ENCODE results near the gene C1QTNF12.
"Not testable (repeated sequence)": the region's sequence is repeated elsewhere in the genome, so short reads cannot be mapped to it uniquely, and the experiment has no call there.

C1QTNF12 gene

DNA sequence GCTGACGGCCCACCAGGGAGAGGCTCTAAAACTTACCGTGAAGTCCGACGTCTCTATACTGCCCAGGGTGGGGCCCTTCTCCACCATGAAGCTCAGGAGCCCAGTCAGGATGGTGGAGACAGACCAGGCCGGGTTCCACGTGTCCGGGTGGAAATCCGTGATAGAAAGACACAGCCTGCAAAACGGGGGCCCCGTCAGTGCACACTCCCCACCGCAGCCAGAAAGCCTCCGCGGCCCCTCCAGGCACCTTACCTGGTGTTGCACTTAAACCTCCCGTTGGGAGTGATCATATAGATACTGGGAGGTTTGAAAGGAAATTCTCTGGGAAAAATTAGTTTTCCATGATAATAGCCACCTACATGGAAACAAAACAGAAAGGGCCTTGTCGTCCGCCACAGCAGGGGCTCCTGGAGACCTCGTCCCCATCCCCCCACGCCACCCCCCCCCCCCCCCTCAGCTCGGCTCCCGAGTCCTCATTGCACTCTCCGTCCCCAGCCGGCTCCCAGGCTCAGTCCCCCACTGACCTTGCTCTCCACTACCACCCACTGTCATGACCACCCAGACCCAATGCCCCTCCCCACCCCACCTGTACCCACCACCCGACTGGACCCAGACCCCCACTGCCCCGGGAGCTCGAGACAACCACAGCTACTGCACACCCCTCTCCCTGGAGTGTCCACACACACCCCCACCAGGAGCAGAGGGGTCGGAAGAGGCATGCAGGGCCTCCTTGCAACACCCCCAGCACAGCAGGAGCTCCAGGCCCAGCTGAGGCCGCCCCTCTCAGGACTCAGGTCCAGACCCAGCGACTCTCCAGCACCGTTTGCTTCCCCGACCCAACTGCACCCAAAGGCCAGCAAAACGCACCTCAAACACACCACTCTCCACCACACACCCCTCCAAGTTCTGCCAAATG is 10.7 kb upstream of the C1QTNF12 start:
- H3K27me3 Mint-ChIP-seq (ENCODE audit: low read depth), result no peaks in the 10 kb centered on the region
- H3K36me3 Mint-ChIP-seq (ENCODE audit: low read depth), result peaks cover 36% of the 10 kb centered on the region
- no peak overlapping the region for H3K4me3 Mint-ChIP-seq
- H3K4me1 Mint-ChIP-seq (ENCODE audit: low read depth), result peaks cover 9% of the 10 kb centered on the region
- H3K9me3 Mint-ChIP-seq, result no peaks in the 10 kb centered on the region
- H3K27ac Mint-ChIP-seq, result peak overlapping the region; percentile 13

DNA sequence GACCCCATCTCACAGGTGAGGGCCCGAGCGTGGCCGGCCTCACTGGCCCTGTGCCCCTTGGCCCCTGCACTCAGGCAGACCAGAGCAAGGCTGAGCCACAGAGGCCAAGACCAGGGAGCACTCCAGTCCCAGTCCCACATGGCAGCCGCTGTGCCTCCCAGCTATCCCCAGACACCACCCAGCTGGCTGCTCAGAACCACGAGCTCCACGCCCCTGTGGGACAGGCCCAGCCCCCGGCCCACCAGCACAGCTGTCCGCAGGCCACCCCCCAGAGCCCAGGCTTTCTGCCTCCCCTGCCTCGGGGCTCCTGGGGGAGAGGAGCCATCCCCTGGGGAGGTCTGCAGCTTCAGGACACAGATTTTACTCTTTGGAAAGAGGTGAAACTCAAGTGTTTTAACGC is 9.1 kb upstream of the C1QTNF12 start:
- Mint-ChIP-seq H3K27ac (no peak overlapping the region), H3K36me3 (ENCODE audit: low read depth) (peaks cover 32% of the 10 kb centered on the region), H3K9me3 (no peaks in the 10 kb centered on the region), H3K4me3 (no peak overlapping the region), H3K4me1 (ENCODE audit: low read depth) (peaks cover 10% of the 10 kb centered on the region), H3K27me3 (ENCODE audit: low read depth) (no peaks in the 10 kb centered on the region)

DNA sequence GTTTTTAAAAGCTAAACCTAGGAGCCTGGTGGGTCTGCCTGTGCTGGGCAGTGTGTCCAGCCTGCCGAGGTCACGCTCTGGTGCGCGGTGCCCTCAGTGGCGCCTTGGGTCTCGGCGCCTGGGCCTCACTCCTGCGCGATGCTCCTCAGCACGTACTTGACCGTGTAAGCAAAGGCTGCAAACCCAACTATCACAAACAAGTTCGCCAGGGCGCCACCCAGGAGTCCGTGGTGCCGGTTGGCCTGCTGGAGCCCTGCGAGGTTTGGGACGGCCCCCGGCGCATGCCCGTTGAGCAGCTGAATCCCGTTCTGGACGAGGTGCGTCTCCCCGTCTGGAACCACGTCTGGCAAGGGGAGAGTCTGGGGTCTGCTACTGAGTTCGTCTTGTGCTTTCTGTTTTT is 8.6 kb upstream of the C1QTNF12 start:
- Mint-ChIP-seq H3K9me3 (no peaks in the 10 kb centered on the region), H3K4me3 (no peak overlapping the region), H3K36me3 (ENCODE audit: low read depth) (peaks cover 31% of the 10 kb centered on the region), H3K4me1 (ENCODE audit: low read depth) (peaks cover 10% of the 10 kb centered on the region), H3K27ac (no peak overlapping the region), H3K27me3 (ENCODE audit: low read depth) (no peaks in the 10 kb centered on the region)

DNA sequence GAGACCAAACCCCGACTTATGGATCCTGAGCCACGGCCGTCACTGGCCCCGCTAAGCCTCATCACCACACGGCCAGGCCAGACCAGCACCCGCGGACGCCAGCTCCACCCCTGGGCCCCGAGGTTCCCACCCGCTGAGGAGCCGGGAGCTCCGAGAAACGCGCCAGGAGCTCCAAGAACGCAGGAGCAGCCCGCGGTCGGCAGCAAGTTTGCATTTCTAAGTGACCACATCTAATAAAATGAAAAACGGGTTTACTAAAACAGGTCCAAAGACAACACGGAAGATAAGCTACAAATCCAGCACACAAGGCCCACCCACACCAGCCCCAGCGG is 8.1 kb upstream of the C1QTNF12 start:
- no peaks in the 10 kb centered on the region for H3K27me3 Mint-ChIP-seq (ENCODE audit: low read depth)
- no peak overlapping the region for H3K27ac Mint-ChIP-seq
- H3K36me3 Mint-ChIP-seq (ENCODE audit: low read depth), result peaks cover 27% of the 10 kb centered on the region
- H3K4me3 Mint-ChIP-seq, result no peak overlapping the region
- peaks cover 9% of the 10 kb centered on the region for H3K4me1 Mint-ChIP-seq (ENCODE audit: low read depth)
- no peaks in the 10 kb centered on the region for H3K9me3 Mint-ChIP-seq

DNA sequence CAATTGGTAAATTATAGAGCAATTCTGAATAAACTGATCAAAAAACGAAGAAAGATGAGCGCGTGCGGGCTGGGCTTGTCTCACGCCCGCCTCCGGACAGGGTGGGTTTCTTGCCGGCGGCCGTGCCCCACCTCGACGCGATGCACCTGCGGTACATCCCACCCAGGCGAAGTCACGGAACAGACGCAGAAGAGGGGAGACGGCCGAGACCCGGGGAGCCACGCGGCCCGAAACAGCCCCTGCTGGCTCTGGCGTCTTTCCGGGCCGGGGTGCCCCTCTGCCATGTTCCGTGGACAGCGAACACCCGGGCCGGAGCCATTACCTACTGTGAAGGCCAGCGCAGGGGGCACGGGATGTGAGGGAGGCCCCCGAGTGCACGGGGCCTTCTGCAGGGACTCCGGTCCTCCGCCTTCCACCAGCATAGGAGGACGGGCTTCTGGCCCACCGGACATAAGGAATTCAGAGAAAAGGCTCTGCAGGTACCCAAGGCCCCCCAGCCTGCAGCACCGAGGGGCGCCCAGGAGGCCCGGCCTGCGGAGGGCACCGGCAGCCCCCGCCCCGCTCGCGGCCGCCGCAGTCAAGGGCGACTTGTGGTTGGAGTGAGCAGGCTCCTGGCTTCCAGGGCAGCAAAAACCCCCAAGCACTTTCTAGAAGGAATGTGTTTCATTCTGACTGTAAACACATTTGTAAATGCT is 7.6 kb upstream of the C1QTNF12 start:
- H3K4me3 Mint-ChIP-seq, result no peak overlapping the region
- H3K27ac Mint-ChIP-seq, result no peak overlapping the region
- H3K9me3 Mint-ChIP-seq, result no peaks in the 10 kb centered on the region
- H3K4me1 Mint-ChIP-seq (ENCODE audit: low read depth), result peaks cover 11% of the 10 kb centered on the region
- H3K27me3 Mint-ChIP-seq (ENCODE audit: low read depth), result no peaks in the 10 kb centered on the region
- peaks cover 23% of the 10 kb centered on the region for H3K36me3 Mint-ChIP-seq (ENCODE audit: low read depth)

DNA sequence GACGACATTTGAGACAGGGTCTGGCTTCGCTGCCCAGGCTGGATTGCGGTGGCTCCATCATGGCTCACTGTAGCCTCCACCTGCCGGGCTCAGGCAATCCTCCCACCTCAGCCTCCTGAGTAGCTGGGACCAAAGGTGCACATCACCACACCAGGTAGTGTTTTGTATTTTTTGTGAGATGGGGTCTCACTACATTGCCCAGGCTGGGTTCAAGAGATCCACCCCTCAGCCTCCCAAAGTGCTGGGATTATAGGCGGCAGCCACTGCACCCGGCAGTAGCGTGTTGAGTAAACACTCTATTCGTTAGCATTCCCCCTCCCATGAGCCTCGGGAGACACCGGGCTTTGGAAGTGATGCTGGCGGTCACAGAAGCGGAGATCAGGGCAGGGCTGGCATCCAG is 6.8 kb upstream of the C1QTNF12 start:
- Mint-ChIP-seq H3K27me3 (ENCODE audit: low read depth) (no peaks in the 10 kb centered on the region), H3K36me3 (ENCODE audit: low read depth) (peaks cover 23% of the 10 kb centered on the region), H3K27ac (no peak overlapping the region), H3K9me3 (no peaks in the 10 kb centered on the region), H3K4me3 (no peak overlapping the region), H3K4me1 (ENCODE audit: low read depth) (peaks cover 9% of the 10 kb centered on the region)

DNA sequence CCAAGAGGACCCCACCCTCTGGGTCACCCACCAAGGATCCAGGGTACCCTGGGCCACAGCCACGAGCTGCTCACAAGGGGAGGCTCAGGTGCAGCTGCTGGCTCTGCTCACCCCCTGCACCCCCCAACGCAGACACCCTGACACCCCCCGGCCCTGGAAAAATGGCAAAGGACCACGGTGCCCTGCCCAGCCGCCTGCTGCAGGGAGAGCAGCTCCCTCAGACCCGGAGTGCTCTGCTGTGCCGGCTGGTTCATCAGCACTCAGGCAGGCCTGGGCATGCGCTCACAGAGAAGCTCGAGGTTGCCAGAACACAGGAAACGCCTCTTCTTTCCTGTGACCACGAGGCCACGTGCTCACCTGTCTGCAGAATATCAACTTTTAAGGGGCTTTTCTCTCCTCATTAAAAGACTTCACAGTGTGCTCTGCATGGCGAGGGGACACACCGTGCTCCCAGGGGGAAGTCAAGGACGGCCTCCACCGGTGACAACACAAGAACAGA is 4.3 kb upstream of the C1QTNF12 start:
- Mint-ChIP-seq H3K4me3 (peak overlapping the region; percentile 50), H3K27ac (peak overlapping the region; percentile 78), H3K9me3 (no peaks in the 10 kb centered on the region), H3K4me1 (ENCODE audit: low read depth) (peaks cover 9% of the 10 kb centered on the region), H3K27me3 (ENCODE audit: low read depth) (no peaks in the 10 kb centered on the region), H3K36me3 (ENCODE audit: low read depth) (peaks cover 12% of the 10 kb centered on the region)

DNA sequence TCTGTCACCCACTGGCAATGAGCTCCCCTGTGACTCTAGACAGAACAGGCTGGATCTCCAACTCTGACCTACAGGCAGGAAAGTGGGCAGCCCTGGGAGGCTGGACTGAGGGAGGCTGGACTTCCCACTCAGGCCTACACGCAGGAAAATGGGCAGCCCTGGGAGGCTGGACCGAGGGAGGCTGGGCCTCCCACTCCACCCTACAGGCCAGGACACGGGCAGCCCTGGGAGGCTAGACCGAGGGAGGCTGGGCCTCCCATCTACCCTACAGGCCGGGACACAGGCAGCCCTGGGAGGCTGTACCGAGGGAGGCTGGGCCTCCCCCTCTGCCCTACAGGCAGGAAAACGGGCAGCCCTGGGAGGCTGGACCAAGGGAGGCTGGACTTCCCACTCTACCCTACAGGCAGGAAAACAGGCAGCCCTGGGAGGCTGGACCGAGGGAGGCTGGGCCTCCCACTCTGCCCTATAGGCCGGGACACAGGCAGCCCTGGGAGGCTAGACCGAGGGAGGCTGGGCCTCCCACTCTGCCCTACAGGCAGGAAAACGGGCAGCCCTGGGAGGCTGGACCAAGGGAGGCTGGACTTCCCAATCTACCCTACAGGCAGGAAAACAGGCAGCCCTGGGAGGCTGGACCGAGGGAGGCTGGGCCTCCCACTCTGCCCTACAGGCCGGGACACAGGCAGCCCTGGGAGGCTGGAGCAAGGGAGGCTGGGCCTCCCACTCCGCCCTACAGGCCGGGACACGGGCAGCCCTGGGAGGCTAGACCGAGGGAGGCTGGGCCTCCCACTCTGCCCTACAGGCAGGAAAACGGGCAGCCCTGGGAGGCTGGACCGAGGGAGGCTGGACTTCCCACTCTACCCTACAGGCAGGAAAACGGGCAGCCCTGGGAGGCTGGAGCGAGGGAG is 1.7 kb upstream of the C1QTNF12 start:
- H3K27me3 Mint-ChIP-seq (ENCODE audit: low read depth); H3K27ac Mint-ChIP-seq; H3K4me1 Mint-ChIP-seq (ENCODE audit: low read depth); H3K36me3 Mint-ChIP-seq (ENCODE audit: low read depth); H3K4me3 Mint-ChIP-seq; H3K9me3 Mint-ChIP-seq: not testable (repeated sequence)

DNA sequence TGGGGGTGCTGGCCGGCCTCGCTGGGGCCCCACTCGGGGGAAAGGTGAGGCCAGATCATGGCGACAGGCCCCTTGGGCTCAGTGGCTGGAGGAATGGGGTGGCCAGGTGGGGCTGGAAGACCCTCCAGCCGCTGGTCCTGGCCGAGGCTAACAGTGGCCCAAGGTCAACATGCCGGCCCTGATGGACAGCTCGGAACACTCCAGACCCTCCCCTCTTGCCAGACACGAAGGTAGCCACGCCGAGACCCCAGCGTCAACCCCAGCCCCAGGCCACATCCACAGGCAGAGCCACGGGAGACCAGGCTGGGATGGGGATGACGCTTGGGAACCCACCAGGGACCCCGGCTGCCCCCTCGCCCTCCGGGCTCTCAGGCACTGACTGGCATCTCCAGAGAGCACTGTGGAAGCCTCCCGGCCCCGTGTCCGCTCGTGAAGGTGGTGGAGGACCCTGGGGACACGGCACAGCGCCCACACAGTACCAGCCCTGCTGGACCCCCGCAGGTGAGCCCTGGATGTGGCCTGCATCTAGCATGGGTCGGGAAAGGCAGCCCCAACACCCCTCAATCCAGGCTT is 905 bp upstream of the C1QTNF12 start:
- Mint-ChIP-seq H3K9me3 (no peaks in the 10 kb centered on the region), H3K27ac (no peak overlapping the region), H3K4me3 (no peak overlapping the region)

DNA sequence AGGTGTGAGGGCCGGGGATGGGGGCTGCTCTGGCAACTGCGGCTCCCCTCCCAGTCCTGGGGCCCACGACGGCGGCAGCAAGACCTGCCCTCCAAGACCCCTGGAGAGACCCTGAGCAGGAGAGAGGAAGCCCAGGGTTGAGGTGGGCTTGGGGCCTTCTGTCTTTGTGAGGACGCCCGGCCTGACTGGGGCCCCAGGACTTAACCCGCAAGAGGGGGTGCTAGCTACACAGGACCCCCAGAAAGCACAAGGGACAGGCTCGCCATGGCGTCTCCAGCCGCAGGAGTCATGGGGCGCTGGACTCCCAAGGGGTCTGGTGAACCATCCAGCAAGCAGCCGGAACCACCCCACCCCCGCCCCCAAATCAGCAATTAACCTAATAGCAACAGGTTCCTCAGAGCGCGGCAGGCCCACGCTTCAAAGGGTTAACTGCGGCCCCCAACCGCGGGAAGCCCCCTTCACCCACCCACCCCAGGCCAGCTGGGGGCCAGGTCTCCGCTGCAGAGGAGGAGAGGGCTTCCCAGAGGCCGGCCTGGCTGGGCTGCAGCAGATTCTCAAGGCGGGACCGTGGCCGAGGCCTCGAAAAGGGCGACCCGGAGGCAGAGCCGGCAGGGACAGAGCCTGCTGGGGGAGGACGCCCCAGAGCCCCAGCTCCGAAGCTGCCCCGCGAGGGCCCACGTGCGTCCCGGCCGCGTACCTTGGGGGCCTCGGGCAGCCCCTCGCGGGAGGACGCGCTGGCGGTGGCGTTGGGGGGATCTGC is 525 bp downstream of the C1QTNF12 start:
- peaks cover under 1% of the 10 kb centered on the region for H3K36me3 Mint-ChIP-seq (ENCODE audit: low read depth)
- H3K27ac Mint-ChIP-seq, result no peak overlapping the region
- H3K9me3 Mint-ChIP-seq, result no peaks in the 10 kb centered on the region
- no peak overlapping the region for H3K4me3 Mint-ChIP-seq
- H3K4me1 Mint-ChIP-seq (ENCODE audit: low read depth), result peaks cover 8% of the 10 kb centered on the region
- no peaks in the 10 kb centered on the region for H3K27me3 Mint-ChIP-seq (ENCODE audit: low read depth)

More for the DNA sequence above, 905 bp upstream of the C1QTNF12 start:
- H3K27me3 Mint-ChIP-seq (ENCODE audit: low read depth), result no peaks in the 10 kb centered on the region
- peaks cover 9% of the 10 kb centered on the region for H3K4me1 Mint-ChIP-seq (ENCODE audit: low read depth)
- H3K36me3 Mint-ChIP-seq (ENCODE audit: low read depth), result peaks cover 2% of the 10 kb centered on the region

DNA sequence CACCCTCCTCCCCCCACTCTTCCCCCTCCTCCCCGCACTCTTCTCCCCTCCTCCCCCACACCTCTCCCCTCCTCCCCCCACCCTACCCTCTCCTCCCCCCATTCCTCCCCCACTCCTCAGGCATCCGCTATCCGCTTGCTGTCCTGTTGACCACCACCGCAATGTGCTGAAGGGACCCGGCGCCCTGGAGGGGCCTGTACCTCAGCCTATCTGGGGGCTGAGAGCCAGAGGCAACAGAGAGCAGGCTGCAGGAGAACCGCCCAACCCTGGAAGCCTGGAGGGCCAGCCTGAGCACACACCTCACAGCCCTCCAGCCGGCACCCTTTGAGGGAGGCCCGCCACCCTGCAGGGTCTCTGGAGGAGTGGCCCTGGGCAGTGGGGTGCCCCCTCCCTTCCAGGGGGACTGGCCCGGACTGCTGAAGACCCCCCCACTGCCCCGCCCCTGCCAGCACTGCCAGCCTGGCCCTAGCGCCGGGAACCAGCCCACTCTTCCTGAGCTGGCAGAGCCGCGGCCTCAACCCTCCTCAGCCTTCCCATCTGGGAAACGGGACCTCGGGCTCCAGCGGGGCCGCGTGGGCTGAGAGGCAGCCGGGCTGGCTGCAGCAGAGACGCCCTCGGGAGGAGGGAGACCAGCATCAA is 1.2 kb downstream of the C1QTNF12 start:
- Mint-ChIP-seq H3K4me1 (ENCODE audit: low read depth) (peaks cover 5% of the 10 kb centered on the region), H3K27ac (no peak overlapping the region), H3K27me3 (ENCODE audit: low read depth) (no peaks in the 10 kb centered on the region), H3K36me3 (ENCODE audit: low read depth) (no peaks in the 10 kb centered on the region), H3K4me3 (no peak overlapping the region), H3K9me3 (no peaks in the 10 kb centered on the region)

DNA sequence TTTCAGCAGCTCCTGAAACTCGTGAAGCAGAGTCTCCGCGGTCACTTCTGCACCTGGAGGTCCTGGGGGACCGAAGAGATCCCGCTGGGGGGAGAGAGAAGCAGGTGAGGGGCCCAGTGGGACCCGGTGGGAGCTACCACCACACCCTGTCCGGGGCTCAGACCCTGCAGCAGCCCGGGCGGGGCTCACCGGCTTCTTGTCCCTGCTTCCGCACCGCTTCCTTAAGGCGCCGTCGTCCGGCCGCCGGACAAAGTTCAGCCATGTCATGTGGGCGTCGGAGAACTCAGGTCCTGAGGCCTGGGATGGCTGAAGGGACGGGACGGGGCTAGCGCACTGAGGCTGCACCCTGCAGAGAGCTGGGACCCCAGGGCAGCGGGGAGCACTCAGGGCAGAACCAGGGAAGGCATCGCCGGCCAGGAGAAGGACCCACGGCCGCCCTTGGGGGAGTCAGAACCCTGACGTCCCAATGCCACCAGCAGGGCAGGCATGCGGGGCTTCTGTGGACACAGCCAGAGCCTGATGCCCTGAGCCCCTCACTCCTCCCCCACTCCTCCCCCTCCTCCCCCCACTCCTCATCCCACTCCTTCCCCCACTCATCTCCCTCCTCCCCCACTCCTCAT is 2.2 kb downstream of the C1QTNF12 start:
- Mint-ChIP-seq H3K27ac (no peak overlapping the region), H3K4me1 (ENCODE audit: low read depth) (no peaks in the 10 kb centered on the region), H3K9me3 (no peaks in the 10 kb centered on the region), H3K27me3 (ENCODE audit: low read depth) (no peaks in the 10 kb centered on the region), H3K4me3 (no peak overlapping the region), H3K36me3 (ENCODE audit: low read depth) (no peaks in the 10 kb centered on the region)

DNA sequence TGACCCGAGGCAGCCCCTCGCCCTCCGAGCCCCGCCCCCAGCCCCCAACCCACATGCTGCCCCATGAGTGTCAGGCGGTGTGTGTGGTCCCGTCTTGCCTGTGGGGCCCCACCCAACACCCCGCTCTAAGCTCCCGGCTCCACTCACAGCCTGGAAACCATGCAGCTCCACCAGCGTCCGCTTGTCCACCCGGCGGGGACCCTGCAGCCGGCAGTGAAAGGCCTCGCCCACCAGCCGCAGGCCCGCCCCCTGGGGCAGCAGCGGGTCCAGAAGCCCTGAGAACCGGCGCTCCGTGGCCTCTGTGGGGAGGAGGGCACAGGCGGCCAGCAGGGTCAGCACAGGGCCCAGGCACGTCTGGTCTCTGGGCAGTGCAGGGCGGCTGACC is 2.7 kb downstream of the C1QTNF12 start:
- Mint-ChIP-seq H3K4me1 (ENCODE audit: low read depth) (no peaks in the 10 kb centered on the region), H3K9me3 (no peaks in the 10 kb centered on the region), H3K36me3 (ENCODE audit: low read depth) (no peaks in the 10 kb centered on the region), H3K27ac (no peak overlapping the region), H3K27me3 (ENCODE audit: low read depth) (no peaks in the 10 kb centered on the region), H3K4me3 (no peak overlapping the region)
